Ishikawa (cell line): ENCODE data around the gene KCNH3.

Source experiments
- CEBPB ChIP-seq: IDR thresholded peaks from 2 replicates; pipeline ENCODE4 v1.6.1; 2012
- EGR1 ChIP-seq: IDR thresholded peaks from 2 replicates; pipeline ENCODE4 v1.6.1; 2012
- EP300 ChIP-seq: IDR thresholded peaks from 2 replicates; pipeline ENCODE4 v1.6.1; 2012; ENCODE audit warnings: borderline replicate concordance
- FOXM1 ChIP-seq: IDR thresholded peaks from 2 replicates; pipeline ENCODE4 v1.6.1; 2012; ENCODE audit warnings: low read depth, borderline replicate concordance
- MAX ChIP-seq: IDR thresholded peaks from 2 replicates; pipeline ENCODE4 v1.6.1; 2012
- NFIC ChIP-seq: IDR thresholded peaks from 2 replicates; pipeline ENCODE4 v1.6.1; 2012
- RAD21 ChIP-seq: IDR thresholded peaks from 2 replicates; pipeline ENCODE4 v1.6.1; 2012; ENCODE audit warnings: low read depth
- REST ChIP-seq: IDR thresholded peaks from 2 replicates; pipeline ENCODE4 v1.6.1; 2012; ENCODE audit warnings: low read depth, mild to moderate bottlenecking
- TAF1 ChIP-seq: IDR thresholded peaks from 2 replicates; pipeline ENCODE4 v1.6.1; 2012; ENCODE audit warnings: low read depth, mild to moderate bottlenecking
- TCF12 ChIP-seq: IDR thresholded peaks from 2 replicates; pipeline ENCODE4 v1.6.1; 2012; ENCODE audit warnings: low read depth
- USF1 ChIP-seq: IDR thresholded peaks from 2 replicates; pipeline ENCODE4 v1.6.1; 2012
- YY1 ChIP-seq: IDR thresholded peaks from 2 replicates; pipeline ENCODE4 v1.6.1; 2012; ENCODE audit warnings: low read depth
- ZBTB7A ChIP-seq: IDR thresholded peaks from 2 replicates; pipeline ENCODE4 v1.6.1; 2012; ENCODE audit warnings: low read depth

GRCh38 chr12:49557917-49558215 is 19.0 kb downstream of the KCNH3 start:
- no peak for TF ChIP-seq ZBTB7A
- TF ChIP-seq CEBPB = no peak
- TF ChIP-seq FOXM1 = no peak
- TF ChIP-seq RAD21 = no peak
- no peak for TF ChIP-seq TAF1
- no peak for TF ChIP-seq EGR1
- TF ChIP-seq EP300 = no peak
- no peak for TF ChIP-seq YY1
- TF ChIP-seq MAX = no peak
- no peak for TF ChIP-seq TCF12
- TF ChIP-seq USF1 = no peak
- TF ChIP-seq NFIC = no peak
- no peak for TF ChIP-seq REST
